Upper lobe of left lung (tissue), 4 donors: Measurements from ENCODE around the gene CIC.

ENCODE experiments used
- EP300 ChIP-seq, 4 donors: sonication (generic); formaldehyde crosslinking; IDR thresholded peaks; one replicate each; pipeline ENCODE4 v1.5.1; 2017; ENCODE audit warnings: antibody characterized with exemption in 4 of 4, control low read depth in 2 of 4
- POLR2A ChIP-seq, 4 donors: fragments of 450-650 bp; IDR thresholded peaks; one replicate each; pipeline ENCODE4 v1.5.1; 2016 to 2017; ENCODE audit warnings: antibody characterized with exemption in 4 of 4, mild to moderate bottlenecking in 2 of 4
- POLR2AphosphoS5 ChIP-seq, 2 donors: sonication (generic); formaldehyde crosslinking; IDR thresholded peaks; one replicate each; pipeline ENCODE4 v1.5.1; 2017; ENCODE audit warnings: antibody characterized with exemption in 2 of 2
- TF ChIP-seq, protein P1 (sequence below), 6 experiments: fragments of 450-650 bp in 4 of 6; fragments of 200-600 bp in 2 of 6; sonication (generic) in 2 of 6; IDR thresholded peaks; one replicate each; pipeline ENCODE4 v1.5.1; 2016 to 2019; ENCODE audit warnings: antibody characterized with exemption in 6 of 6

- TF ChIP-seq, protein P1, sequence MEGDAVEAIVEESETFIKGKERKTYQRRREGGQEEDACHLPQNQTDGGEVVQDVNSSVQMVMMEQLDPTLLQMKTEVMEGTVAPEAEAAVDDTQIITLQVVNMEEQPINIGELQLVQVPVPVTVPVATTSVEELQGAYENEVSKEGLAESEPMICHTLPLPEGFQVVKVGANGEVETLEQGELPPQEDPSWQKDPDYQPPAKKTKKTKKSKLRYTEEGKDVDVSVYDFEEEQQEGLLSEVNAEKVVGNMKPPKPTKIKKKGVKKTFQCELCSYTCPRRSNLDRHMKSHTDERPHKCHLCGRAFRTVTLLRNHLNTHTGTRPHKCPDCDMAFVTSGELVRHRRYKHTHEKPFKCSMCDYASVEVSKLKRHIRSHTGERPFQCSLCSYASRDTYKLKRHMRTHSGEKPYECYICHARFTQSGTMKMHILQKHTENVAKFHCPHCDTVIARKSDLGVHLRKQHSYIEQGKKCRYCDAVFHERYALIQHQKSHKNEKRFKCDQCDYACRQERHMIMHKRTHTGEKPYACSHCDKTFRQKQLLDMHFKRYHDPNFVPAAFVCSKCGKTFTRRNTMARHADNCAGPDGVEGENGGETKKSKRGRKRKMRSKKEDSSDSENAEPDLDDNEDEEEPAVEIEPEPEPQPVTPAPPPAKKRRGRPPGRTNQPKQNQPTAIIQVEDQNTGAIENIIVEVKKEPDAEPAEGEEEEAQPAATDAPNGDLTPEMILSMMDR (IDR thresholded peaks at IDR 0.05): no peak
- TF ChIP-seq EP300 (IDR thresholded peaks at IDR 0.05) (no peak), POLR2AphosphoS5 (IDR thresholded peaks at IDR 0.05) (no peak), POLR2A (IDR thresholded peaks at IDR 0.05) (no peak)
These were observed 23.9 kb downstream of the CIC start for GRCh38 chr19:42292963-42293362.
